Osteoblast (primary cell): Measurements from ENCODE around the gene POLE2. TPM values are rescaled to one million over a fixed set of nuclear protein-coding genes. Genes with fewer than 3 reads are reported as not detected.

Experiments
- DNase-seq: peaks from one replicate; pipeline ENCODE4 v3.0.0; 2011; ENCODE audit warnings: low spot score, mixed read lengths; ENCODE audit not compliant: insufficient read length; ENCODE audit errors: missing footprints
- H2AFZ ChIP-seq: 2 replicates; pipeline ENCODE4 v1.6.0; 2011; ENCODE audit warnings: mild to moderate bottlenecking, low read length
- H3K27ac ChIP-seq: 2 replicates; pipeline ENCODE4 v1.5.1; 2011; ENCODE audit warnings: mild to moderate bottlenecking, low read depth, low read length, moderate library complexity
- H3K27me3 ChIP-seq: 2 replicates; pipeline ENCODE4 v1.6.0; 2012; ENCODE audit warnings: mild to moderate bottlenecking, control low read depth, inconsistent platforms, low read length, moderate library complexity; ENCODE audit not compliant: insufficient read depth
- H3K36me3 ChIP-seq: 2 replicates; pipeline ENCODE4 v1.5.1; 2011; ENCODE audit warnings: mild to moderate bottlenecking, low read length, control low read depth, moderate library complexity; ENCODE audit not compliant: insufficient read depth
- H3K4me1 ChIP-seq: 2 replicates; pipeline ENCODE4 v1.5.1; 2011; ENCODE audit warnings: mild to moderate bottlenecking, low read length, control low read depth, moderate library complexity; ENCODE audit not compliant: insufficient read depth
- H3K4me2 ChIP-seq: 2 replicates; pipeline ENCODE4 v1.6.0; 2011; ENCODE audit warnings: mild to moderate bottlenecking, low read length; ENCODE audit not compliant: insufficient read depth
- H3K4me3 ChIP-seq: fragments of 200-600 bp; sonication (generic); 3 replicates; pipeline ENCODE4 v1.5.1; 2012; ENCODE audit warnings: mild to moderate bottlenecking, low read length, inconsistent platforms; ENCODE audit not compliant: insufficient read depth
- H3K79me2 ChIP-seq: 2 replicates; pipeline ENCODE4 v1.6.0; 2012; ENCODE audit warnings: mild to moderate bottlenecking, low read length, control low read depth, inconsistent platforms; ENCODE audit not compliant: insufficient read depth
- H3K9me3 ChIP-seq: 2 replicates; pipeline ENCODE4 v1.5.1; 2011; ENCODE audit warnings: low read depth, low read length, control low read depth
- H4K20me1 ChIP-seq: 2 replicates; pipeline ENCODE4 v1.6.0; 2012; ENCODE audit warnings: mild to moderate bottlenecking, low read length, control low read depth; ENCODE audit not compliant: insufficient read depth
- total RNA-seq: library from RNA; depleted of rRNA; stranded (reverse); fragments of >200 nt; gene quantifications from 2 replicates; pipeline ENCODE4 v1.2.3, GENCODE V29; 2012
- TF ChIP-seq, protein P1 (sequence below): IDR thresholded peaks from 2 replicates; pipeline ENCODE4 v1.5.1; 2011; ENCODE audit warnings: mild to moderate bottlenecking, low read depth, low read length, moderate library complexity; ENCODE audit errors: extremely low read depth

The POLE2 gene
- total RNA-seq, 1 donor = 6.2 TPM

DNA sequence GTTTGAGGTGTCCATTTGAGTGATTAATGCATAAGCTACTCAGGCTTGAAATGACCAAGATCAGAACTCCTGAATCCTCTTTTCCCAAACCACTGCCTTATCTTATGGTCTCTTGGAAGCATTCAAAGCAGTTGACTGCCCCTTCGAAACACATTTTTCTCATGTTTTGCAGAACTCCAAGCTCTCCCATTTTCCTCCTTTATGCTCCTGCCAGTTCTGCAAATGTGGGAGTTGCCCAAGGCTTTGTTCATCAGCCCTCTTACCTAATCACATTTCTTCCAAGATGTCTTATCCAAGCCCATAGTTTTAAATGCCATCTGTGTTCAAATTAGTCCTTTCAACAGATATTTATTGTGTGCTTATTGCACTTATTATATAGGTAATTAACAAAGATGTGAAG lies 51.1 kb downstream of the POLE2 start:
- no peak for DNase-seq
- Histone ChIP-seq H3K27me3 (no peaks in the 10 kb centered on the region), H3K4me2 (no peak overlapping the region), H3K36me3 (peaks cover 15% of the 10 kb centered on the region), H2AFZ (no peak overlapping the region), H3K9me3 (no peaks in the 10 kb centered on the region), H3K4me1 (peaks cover 12% of the 10 kb centered on the region), H4K20me1 (peaks cover 4% of the 10 kb centered on the region), H3K27ac (no peak overlapping the region), H3K4me3 (no peak overlapping the region), H3K79me2 (peaks cover 81% of the 10 kb centered on the region)
- TF ChIP-seq, protein P1, sequence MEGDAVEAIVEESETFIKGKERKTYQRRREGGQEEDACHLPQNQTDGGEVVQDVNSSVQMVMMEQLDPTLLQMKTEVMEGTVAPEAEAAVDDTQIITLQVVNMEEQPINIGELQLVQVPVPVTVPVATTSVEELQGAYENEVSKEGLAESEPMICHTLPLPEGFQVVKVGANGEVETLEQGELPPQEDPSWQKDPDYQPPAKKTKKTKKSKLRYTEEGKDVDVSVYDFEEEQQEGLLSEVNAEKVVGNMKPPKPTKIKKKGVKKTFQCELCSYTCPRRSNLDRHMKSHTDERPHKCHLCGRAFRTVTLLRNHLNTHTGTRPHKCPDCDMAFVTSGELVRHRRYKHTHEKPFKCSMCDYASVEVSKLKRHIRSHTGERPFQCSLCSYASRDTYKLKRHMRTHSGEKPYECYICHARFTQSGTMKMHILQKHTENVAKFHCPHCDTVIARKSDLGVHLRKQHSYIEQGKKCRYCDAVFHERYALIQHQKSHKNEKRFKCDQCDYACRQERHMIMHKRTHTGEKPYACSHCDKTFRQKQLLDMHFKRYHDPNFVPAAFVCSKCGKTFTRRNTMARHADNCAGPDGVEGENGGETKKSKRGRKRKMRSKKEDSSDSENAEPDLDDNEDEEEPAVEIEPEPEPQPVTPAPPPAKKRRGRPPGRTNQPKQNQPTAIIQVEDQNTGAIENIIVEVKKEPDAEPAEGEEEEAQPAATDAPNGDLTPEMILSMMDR = no peak

DNA sequence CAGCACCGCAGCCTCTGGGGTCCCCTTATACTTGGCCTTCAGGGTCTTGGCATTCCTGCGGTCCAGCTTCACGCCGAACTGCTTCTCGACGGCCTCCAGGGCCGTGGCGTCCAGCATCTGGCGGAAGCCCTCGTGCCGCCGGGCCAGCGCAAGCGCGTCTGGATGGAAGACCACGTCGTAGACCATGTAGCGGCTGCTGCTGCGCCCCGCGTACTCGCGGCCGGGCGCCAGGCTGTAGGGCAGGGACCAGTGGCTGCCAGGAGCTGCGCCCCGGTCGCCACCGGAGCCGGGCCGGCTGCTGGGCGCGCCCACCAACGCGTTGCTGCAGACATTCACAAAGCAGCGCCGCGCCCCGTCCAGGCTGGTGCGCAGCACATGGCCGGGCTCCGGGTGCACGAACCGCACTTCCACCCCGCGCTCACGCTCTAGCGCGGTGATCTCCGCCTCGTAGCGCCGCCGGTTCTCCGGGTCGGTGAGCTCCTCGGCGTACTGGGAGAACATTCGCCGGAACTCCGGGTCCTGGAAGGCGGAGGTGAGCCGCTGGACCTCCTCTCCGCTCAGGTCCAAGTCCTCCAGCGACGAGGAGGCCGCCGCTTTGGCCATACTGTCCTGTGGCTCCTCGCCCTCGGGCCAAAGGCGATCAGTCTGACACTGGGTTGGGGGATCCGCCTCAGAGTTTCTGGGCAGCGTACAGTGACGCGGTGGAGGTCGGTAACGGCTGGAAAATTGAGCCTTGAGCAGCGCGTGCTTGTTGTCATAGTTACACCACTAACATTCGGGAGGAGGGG lies 53.3 kb downstream of the POLE2 start, which contains the start of gene DNAAF2:
Gene DNAAF2 (minus strand): TSS at position 698 of the 788 bp plus-strand sequence. CDS start 95 bp downstream, at position 603.
- Histone ChIP-seq H3K4me1 (peaks cover 6% of the 10 kb centered on the region), H4K20me1 (peaks cover 6% of the 10 kb centered on the region), H3K9me3 (no peaks in the 10 kb centered on the region), H3K4me2 (peak within 1 kb of the TSS; percentile 97), H3K27me3 (no peaks in the 10 kb centered on the region), H2AFZ (peak within 1 kb of the TSS; percentile 92), H3K79me2 (peaks cover 77% of the 10 kb centered on the region), H3K27ac (peak within 1 kb of the TSS; percentile 95), H3K36me3 (peaks cover 15% of the 10 kb centered on the region), H3K4me3 (peak within 1 kb of the TSS; percentile 97)
- DNase-seq = peak; percentile 92
- TF ChIP-seq, protein P1 = no peak

DNA sequence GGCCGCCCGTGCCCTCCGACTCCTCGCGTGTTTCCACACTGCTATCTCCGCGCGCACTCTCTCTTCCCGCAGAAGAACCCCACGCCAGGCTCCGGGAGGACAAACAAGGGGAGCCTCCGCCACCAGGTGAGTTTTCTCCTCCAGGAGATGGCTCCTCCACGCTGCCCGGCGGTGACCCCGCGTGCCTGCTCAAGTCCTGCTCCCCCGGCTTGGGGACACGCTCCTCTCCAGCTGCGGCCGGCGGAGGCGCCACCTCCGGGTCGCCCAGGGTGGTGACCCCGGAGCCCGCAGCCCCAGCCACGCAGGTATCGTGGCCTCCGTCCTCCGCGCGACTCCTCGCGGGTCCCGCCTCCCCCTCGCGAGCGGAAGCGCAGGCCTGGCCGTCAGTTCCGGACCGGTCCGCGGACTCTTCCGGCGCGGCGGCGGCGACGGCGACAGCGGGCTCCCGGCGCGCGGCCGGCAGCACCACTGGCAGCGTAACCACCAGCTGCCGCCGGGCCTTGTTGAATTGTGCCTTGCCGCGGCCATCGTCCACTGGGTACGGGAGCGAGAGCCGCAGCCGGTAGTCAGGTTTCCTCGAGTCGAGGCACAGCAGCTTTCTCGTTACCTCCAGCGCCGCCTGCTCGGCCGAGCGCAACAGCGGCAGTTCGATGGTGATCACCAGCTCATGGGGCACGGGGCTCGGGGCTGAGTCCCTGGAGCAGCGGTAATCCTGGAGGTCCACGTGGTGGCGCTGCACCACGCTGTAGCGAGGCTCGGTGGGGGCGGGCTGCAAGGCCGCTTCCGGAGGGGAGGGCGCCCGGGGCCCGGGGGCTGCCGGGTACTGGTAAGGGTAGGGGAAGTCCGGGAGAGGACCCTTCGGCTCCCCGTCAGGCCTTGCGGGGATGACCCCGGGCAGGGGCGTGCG lies 54.1 kb downstream of the POLE2 start:
- TF ChIP-seq, protein P1 = peak; percentile 70
- no peaks in the 10 kb centered on the region for H3K9me3 ChIP-seq
- H3K4me2 ChIP-seq = peak overlapping the region; percentile 97
- H3K27ac ChIP-seq = peak overlapping the region; percentile 95
- peaks cover 77% of the 10 kb centered on the region for H3K79me2 ChIP-seq
- peaks cover 6% of the 10 kb centered on the region for H3K4me1 ChIP-seq
- peak overlapping the region; percentile 97 for H3K4me3 ChIP-seq
- peaks cover 12% of the 10 kb centered on the region for H3K36me3 ChIP-seq
- peaks cover 6% of the 10 kb centered on the region for H4K20me1 ChIP-seq
- H2AFZ ChIP-seq = peak overlapping the region; percentile 92
- no peaks in the 10 kb centered on the region for H3K27me3 ChIP-seq
- DNase-seq = peak; percentile 98
